GM19372 (cell line): Measurements from ENCODE around the gene CNTROB.

Experiments used
- ATAC-seq: cut with Tn5 transposase; IDR thresholded peaks from one replicate; pipeline ENCODE4 v1.9.1; 2021; ENCODE audit warnings: mild to moderate bottlenecking, low read depth, moderate library complexity; ENCODE audit not compliant: unreplicated experiment

The CNTROB gene

GRCh38 chr17:7903154-7904103 lies 28.6 kb upstream of the CNTROB start:
- no peak for ATAC-seq

- no peak for ATAC-seq
These were observed 22.9 kb upstream of the CNTROB start for GRCh38 chr17:7909089-7909488.

DNA sequence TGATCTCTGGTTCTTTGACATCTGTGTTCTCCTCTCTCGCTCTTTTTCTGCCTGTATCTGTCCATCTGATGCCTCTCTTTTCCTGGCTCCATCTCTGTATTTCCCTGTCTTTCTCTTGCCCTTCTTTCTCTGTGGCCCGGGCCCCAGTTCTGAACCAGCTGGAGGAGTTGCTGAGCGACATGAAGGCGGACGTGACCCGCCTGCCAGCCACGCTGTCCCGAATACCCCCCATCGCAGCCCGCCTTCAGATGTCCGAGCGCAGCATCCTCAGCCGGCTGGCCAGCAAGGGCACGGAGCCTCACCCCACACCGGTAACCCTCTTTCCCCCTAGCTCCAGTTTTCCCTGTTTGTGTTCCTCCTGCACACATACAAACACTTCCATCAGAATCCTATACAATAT lies 21.7 kb upstream of the CNTROB start:
- ATAC-seq = no peak

DNA sequence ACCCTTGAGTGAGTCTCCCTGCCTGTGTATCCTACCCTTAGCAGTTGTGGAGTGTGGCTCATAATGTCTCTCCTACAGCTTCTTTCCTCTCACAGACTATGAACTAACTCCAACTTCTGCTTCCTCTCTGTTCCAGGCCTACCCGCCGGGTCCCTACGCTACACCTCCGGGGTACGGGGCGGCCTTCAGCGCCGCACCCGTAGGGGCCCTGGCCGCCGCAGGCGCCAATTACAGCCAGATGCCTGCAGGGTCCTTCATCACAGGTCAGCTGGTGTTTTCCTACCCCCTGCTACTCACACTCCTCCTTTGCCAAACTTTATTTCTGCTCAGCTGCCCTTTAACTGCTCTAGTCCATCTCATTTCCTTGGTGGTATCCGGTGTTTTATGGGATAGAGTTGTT lies 21.3 kb upstream of the CNTROB start:
- no peak for ATAC-seq

DNA sequence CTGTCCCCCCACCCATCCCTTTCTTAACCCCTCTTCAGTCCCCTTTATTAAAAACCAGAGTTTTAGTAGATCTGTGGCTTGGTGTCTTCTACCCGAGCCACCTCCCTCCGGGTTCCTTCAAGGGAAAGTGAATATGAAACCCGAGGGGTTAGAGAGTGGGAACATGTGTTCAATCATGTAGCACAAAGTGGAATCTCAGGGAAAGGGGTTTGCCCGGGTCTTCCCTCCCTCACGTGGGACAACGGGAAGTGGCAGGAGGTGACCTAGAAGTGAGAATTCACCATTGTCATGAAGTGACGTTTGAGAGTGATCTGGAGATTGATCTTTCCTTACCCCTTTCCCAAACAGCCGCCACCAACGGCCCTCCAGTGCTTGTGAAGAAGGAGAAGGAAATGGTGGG lies 20.9 kb upstream of the CNTROB start:
- ATAC-seq = no peak

GRCh38 chr17:7912927-7913524 lies 19.0 kb upstream of the CNTROB start:
- no peak for ATAC-seq

DNA sequence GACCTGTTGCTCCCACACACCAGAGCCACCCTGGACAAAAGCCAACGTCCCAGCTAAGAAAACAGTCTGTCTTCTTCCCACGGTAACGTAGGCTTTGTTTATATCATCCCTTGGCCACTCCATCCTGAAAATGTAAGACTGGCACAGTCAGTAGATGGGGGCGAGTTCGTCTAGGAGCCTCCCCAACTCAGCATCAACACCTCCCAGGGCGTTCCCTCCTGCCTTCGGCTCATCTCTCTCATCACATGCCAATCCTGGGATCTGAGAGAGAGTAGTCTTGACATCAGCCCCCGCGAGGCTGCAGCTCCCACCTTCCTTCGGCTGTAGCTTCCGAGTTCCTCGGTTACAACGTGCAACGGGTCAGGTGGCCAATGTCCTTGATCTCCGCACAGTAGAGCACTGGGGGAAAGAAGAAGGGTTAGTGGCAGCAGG lies 16.8 kb upstream of the CNTROB start:
- ATAC-seq = no peak

DNA sequence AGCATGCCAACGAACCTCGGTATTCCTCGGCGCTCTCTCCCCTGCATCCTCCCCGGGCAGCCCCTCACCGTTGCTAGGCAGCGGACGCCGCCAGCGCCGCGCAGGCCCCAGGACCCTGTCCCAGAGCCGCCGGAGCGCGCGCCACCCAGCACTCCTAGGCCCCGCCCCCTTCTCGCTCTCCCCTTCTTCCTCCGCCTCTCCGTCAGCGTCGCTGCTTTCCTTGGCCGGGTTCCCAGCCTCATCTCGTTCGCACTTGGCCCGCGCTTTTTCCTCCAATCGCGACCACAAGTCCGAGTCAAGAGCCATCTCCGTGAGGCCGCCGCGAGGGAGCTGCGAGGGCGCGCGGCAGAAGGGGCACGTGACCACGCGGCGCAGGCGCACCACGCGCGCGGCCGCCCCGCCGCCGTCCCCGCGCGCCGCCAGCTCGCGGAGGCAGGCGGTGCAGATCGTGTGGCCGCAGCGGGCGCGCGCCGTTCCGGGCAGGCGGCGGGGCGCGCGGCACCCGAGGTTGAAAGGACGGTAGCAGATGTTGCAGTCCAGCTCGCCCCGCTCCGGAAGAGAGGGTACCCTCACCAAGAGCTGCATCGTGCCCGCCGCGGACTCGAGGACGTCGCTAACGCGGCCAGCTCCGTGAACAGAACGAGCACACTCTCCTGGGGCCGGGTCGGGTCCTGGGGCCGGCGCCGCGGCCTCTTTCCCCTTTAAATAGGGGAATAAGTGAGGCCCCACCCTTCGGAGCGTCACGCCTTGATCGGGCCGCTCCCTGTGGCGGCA lies 16.2 kb upstream of the CNTROB start, which contains the start of gene RNF227:
TSS of gene RNF227 (minus strand) at position 679 of the 774 bp plus-strand sequence. CDS start at position 585, 94 bp downstream.
- ATAC-seq = peak; percentile 72

DNA sequence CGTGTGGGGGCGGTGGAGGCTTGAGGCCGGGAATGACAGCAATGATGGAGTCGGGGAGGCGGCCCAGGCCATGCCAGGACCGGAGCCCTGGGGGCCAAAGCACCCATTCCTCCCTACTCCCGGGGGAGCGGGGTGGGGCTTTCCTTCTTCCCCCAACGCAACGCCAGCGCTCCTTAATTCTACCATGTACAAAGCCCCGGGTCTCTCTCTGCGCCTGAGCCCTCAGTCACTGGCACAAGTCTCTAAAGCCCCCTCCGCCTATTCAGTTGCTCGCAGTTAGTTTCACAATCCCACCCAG lies 15.7 kb upstream of the CNTROB start:
- ATAC-seq = peak; percentile 9

DNA sequence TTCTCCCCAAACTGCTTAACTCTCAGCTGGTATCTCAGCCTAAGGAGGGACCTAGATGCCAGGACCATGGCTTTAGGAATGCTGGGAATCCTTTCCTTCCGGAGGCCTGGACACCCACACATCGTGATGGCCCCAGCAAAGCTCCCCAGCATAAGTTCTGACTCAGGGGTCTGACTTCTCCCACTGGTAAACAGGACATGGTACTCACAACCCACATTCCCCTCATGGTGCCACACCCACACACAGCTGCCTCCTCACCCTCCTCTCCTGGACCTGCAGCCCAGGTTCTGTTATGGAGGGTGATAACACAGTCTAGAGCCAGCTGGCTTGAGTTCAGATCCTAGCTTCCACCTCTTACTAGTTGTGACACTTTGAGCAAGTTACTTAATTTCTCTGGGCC lies 15.2 kb upstream of the CNTROB start:
- ATAC-seq = no peak

DNA sequence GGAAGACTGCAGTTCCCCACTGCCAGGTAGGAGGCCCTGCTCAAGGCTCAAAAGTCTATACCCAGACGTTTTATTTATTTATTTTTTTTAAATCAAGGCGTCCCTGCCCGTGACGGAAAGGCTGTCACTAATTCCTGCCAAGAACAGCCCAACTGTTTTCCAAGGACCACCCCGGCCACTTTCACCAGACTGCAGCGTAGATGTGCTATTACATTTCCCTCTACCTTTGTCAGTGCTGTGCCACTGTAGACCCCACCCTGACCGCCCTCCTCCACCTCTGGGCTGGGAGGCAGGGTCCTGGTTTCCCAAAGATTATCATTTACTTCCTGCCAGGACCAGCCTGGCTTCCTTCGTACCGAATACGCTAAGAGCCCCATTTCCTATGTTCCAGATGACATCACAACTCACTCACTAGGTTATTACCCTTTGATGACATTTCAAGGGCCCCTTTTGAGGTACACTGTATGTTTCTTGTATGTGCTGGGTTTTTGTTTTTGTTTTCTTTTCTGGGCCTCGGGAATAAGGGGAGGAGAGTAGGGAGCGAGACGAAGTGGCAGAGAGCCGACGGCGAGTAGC lies 9.6 kb upstream of the CNTROB start:
- ATAC-seq = no peak

DNA sequence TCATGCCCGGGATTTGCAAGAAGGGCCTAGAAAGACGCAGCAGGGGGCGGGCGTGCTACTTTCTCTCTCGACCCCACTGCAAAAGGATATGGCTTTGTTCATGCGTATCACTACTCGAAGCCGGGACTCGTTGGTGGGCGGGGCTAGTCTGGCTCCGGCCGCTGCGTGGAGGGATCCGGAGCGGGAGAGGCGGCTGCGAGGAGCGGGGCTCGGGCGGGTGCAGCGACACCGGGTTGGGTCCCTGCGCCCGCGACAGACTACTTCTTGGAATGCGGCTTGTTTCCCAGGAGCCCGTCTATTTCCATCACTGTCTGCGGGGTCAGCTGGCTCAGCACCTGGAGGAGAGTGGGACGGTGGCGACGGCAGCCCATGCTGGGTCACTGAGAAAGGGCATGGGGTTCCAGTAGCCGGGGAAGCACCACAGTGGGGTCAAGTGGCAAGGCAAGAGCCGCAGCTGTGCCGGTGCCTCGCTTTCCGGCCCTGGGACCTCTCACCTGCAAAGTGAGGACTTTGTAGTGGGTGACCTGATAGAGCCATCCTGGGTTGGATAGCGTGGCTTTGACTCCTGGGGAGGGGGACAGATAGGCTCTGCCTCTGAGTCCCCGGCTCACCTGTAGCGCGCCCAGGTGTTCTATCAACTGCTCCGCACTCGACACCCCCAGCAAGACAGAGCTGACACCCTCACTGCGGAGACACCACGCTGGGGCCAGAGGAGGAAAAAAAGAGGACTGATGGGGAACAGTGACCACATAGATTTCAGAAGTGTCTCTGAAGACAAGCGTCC lies 9.0 kb upstream of the CNTROB start:
- no peak for ATAC-seq

DNA sequence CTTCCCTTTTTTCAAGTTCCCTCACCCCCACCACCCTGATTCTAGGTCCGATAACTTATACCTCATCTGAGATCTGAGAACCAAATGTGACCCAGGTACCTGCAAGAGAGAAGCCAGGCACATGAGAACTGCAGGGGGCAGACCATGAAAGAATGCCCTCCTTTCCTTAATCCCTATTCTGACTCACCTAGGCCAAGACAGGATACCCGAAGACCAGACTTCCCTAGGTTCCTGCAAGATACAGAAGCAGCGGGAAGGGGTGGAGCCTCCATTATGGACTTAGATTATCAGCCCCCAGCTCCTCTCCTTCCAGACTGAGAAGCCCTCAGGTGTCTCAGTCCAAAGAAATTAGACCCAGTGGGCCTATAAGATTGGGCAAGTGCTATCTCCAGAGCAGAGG lies 4.4 kb upstream of the CNTROB start:
- no peak for ATAC-seq

DNA sequence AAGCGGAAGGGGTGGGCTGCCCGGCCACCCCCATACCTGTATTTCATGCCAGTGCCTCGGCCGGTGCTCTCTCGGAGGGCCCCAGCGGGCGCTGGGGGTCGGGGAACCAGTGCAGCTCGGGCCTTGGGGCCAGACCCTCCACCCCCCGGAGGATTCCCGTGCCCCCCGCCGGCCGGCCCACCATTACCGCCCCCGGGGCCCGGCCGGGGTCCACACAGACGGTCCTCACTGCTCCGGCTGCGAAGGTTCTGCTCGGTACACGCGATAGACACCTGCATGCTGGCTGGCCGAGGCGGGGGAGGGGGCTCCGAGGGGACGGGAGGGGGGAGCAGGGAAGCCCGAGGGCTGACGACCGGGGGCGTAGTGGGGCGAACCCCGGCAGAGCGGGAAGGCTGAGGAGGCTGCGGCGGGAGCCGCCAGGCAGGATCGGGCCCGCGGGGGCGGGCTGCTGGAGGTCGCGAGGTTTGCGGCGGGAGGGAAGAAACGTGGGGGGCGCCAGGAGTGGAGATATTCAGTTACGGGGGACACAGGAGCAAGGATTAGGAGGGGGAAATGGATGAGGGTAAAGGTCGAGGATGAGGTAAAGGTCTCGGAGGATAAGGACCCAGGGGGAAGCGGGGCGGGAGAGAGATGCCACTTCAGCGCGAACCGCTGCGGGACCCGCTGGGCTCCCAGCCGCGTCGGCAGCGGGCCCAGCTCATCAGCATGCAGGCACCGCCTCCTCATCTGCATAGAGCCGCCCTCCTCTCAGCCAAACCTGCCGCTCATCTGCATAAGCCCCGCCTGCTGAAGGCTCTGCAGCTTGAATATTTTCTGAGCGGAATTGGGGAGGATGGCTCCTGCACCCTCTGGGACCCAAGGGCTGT lies 2.6 kb upstream of the CNTROB start, which contains the start of gene KCNAB3:
TSS of gene KCNAB3 (minus strand) at position 699 of the 866 bp plus-strand sequence. CDS start at position 278, 421 bp downstream.
- ATAC-seq = no peak

- ATAC-seq = no peak
These were observed 970 bp upstream of the CNTROB start for GRCh38 chr17:7930841-7931631.

DNA sequence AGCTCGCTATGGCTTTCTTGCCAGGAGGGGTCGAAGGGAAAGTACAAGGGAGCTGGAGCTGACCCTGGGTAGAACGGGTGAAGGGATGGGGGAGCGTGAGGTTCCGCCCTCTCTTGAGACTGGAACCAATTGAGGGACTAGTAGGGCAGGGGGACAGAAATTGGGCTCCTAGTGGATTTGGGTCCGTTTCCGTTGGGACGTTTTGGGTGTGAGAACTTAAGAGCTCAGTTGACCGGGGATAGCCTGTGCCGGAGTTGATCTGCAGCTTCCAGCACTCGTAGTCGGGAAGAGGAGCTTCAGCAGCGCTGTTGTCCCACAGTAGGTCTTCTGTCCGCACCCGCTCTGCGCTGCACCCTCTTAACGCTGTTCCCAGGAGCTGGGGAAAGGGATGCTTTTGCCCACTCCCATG lies 481 bp downstream of the CNTROB start:
- ATAC-seq = no peak

- no peak for ATAC-seq
These were observed 943 bp downstream of the CNTROB start for GRCh38 chr17:7932949-7933348.

GRCh38 chr17:7935859-7936258 lies 3.9 kb downstream of the CNTROB start:
- ATAC-seq = no peak
